Activated CD4-positive, alpha-beta memory T cell treated with anti-CD3 and anti-CD28 coated beads, Interleukin-2, amount 10 ng/mL, durations not matched to agents 7 days and 5 days (primary cell): Measurements from ENCODE around the gene SETX. TPM values are rescaled to one million over a fixed set of nuclear protein-coding genes. Genes with fewer than 3 reads are reported as not detected.

Experiments
- CTCF ChIA-PET: fragments of 350-600 bp; sonication (Branson Sonifier 250); formaldehyde crosslinking; loops from one replicate; lab custom pipeline; 2021; ENCODE audit warnings: antibody characterized with exemption, inconsistent platforms; lab: Charles Lee
- POLR2A ChIA-PET: fragments of 350-600 bp; sonication (Branson Sonifier 250); formaldehyde crosslinking; loops from one replicate; lab custom pipeline; 2021; ENCODE audit warnings: antibody characterized with exemption; lab: Charles Lee
- DNase-seq: peaks from one replicate; pipeline ENCODE4 v3.0.0-alpha.2; 2020
- H3K27ac Mint-ChIP-seq: one replicate; pipeline ENCODE4 v1.8.0; 2021; ENCODE audit warnings: mild to moderate bottlenecking, mixed read lengths
- H3K27me3 Mint-ChIP-seq: one replicate; pipeline ENCODE4 v1.8.0; 2021; ENCODE audit warnings: mixed read lengths
- H3K36me3 Mint-ChIP-seq: one replicate; pipeline ENCODE4 v1.8.0; 2021; ENCODE audit warnings: low read depth, mixed read lengths
- H3K4me1 Mint-ChIP-seq: one replicate; pipeline ENCODE4 v1.8.0; 2021; ENCODE audit warnings: mixed read lengths
- H3K4me3 Mint-ChIP-seq: one replicate; pipeline ENCODE4 v1.8.0; 2021; ENCODE audit warnings: mild to moderate bottlenecking, mixed read lengths
- H3K9me3 Mint-ChIP-seq: one replicate; pipeline ENCODE4 v1.8.0; 2021; ENCODE audit warnings: mixed read lengths
- total RNA-seq, 2 experiments: library from RNA; stranded (reverse); gene quantifications; one replicate each; pipeline ENCODE4 v1.2.3, GENCODE V29; 2021

The SETX gene
- total RNA-seq, 2 experiments from 2014 or later, result 63.7 to 69.4 TPM

DNA sequence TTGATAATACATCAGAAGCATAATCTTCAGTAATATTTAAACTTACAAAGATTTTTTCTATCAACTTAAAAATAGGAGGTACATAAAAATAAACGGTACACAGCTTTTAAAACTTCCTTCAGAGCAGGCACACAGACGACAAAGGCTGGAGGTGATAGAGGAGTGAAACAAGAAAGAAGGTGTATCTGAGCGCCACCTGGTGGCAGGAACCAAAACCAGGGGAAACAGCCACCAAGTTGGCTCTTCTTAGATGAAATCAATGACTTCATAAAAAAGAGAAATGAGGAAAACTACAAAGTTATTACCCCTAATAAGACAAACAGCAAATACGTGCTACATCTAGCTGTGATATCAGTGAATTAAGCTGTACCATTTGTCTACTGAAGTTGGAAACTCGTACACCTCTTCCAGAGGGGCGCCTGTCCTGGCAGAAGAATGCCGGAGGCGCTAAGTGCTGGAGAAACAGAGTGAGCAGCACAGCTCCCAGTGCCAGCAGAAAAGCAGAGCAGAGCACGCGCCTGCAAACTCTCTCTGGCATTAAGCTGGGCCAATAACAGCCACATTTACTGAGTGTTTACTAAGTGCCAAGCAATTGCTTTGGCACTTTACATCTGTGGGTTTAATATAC lies 85.9 kb downstream of the SETX start:
- DNase-seq, result peak; percentile 76
- Mint-ChIP-seq H3K4me3 (no peak overlapping the region), H3K9me3 (no peaks in the 10 kb centered on the region), H3K27ac (peak overlapping the region; percentile 31), H3K4me1 (peaks cover 8% of the 10 kb centered on the region), H3K36me3 (peaks cover 76% of the 10 kb centered on the region), H3K27me3 (no peaks in the 10 kb centered on the region)
- ChIA-PET CTCF (interaction anchor here (0.7 to 2.0 kb wide), 19 partner anchors 10 to 510 kb away, joined by 3 to 19 read pairs (median 4); partner anchors contain the start of gene MED27), POLR2A (interaction anchor here (0.6 to 1.0 kb wide), 2 partner anchors 9 to 865 kb away, joined by 3 read pairs; no protein-coding TSS in a partner anchor)

DNA sequence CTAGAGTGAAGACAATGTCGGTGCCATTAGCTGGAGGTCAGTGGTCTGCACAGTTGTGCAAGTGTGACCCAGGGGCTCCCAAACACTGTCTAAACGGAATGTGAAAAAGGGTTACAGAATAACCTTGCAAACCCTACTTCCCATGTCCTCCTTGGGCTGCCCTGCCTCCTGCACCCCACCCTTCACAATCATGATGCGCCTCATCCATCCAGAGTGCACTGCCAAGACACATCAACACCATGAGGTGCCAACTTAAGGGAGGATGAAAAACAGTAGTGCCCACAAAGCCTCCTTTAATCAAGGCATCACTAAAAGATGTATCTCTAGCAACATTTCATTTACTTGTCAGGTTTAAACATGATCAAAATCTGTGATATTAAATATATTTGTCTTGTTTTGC lies 87.1 kb downstream of the SETX start:
- H3K27me3 Mint-ChIP-seq, result no peaks in the 10 kb centered on the region
- POLR2A ChIA-PET, result interaction anchor here (1.0 kb wide), 1 partner anchor 8 kb away, joined by 3 read pairs; no protein-coding TSS in a partner anchor
- H3K4me1 Mint-ChIP-seq, result peaks cover 8% of the 10 kb centered on the region
- peaks cover 72% of the 10 kb centered on the region for H3K36me3 Mint-ChIP-seq
- no peak overlapping the region for H3K4me3 Mint-ChIP-seq
- no peak overlapping the region for H3K27ac Mint-ChIP-seq
- DNase-seq, result no peak
- CTCF ChIA-PET, result interaction anchor here (1.8 to 2.0 kb wide), 2 partner anchors 9 to 76 kb away, joined by 5 to 19 read pairs; no protein-coding TSS in a partner anchor
- no peaks in the 10 kb centered on the region for H3K9me3 Mint-ChIP-seq

DNA sequence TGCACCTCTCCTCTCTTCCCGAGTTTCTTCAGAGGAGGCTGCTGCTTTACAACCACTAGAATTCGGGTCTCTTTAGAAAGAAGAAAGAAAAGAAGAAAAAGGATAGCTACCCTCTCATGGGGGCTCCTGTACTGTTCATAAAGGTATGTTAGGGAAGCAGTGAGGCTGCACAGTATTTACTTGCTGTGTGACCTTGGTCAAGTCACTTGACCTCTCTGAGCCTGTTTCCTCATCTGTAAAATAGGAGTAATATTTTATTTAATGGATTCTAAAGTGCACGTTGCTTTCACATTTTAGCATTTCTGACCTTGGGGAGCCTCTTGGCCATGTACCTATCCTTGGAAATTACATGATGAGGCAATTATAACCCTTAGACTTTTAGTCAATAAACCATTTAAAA lies 88.8 kb downstream of the SETX start:
- Mint-ChIP-seq H3K9me3 (no peaks in the 10 kb centered on the region), H3K4me3 (no peak overlapping the region), H3K27me3 (no peaks in the 10 kb centered on the region), H3K27ac (no peak overlapping the region), H3K4me1 (peaks cover 8% of the 10 kb centered on the region), H3K36me3 (peaks cover 69% of the 10 kb centered on the region)
- CTCF ChIA-PET, result interaction anchor here (1.7 kb wide), 1 partner anchor 10 kb away, joined by 5 read pairs; no protein-coding TSS in a partner anchor
- DNase-seq, result no peak
- POLR2A ChIA-PET, result no interaction called here

GRCh38 chr9:132260846-132261245 lies 93.9 kb downstream of the SETX start:
- Mint-ChIP-seq H3K27ac (peak overlapping the region; percentile 5), H3K4me1 (peaks cover 6% of the 10 kb centered on the region), H3K4me3 (no peak overlapping the region), H3K27me3 (no peaks in the 10 kb centered on the region), H3K9me3 (no peaks in the 10 kb centered on the region), H3K36me3 (peaks cover 32% of the 10 kb centered on the region)
- DNase-seq, result no peak
- POLR2A ChIA-PET, result interaction anchor here (1.4 to 1.6 kb wide), 2 partner anchors 20 to 25 kb away, joined by 3 read pairs; no protein-coding TSS in a partner anchor
- CTCF ChIA-PET, result interaction anchor here (0.9 to 1.3 kb wide), 4 partner anchors 8 to 52 kb away, joined by 3 to 5 read pairs (median 4); no protein-coding TSS in a partner anchor

DNA sequence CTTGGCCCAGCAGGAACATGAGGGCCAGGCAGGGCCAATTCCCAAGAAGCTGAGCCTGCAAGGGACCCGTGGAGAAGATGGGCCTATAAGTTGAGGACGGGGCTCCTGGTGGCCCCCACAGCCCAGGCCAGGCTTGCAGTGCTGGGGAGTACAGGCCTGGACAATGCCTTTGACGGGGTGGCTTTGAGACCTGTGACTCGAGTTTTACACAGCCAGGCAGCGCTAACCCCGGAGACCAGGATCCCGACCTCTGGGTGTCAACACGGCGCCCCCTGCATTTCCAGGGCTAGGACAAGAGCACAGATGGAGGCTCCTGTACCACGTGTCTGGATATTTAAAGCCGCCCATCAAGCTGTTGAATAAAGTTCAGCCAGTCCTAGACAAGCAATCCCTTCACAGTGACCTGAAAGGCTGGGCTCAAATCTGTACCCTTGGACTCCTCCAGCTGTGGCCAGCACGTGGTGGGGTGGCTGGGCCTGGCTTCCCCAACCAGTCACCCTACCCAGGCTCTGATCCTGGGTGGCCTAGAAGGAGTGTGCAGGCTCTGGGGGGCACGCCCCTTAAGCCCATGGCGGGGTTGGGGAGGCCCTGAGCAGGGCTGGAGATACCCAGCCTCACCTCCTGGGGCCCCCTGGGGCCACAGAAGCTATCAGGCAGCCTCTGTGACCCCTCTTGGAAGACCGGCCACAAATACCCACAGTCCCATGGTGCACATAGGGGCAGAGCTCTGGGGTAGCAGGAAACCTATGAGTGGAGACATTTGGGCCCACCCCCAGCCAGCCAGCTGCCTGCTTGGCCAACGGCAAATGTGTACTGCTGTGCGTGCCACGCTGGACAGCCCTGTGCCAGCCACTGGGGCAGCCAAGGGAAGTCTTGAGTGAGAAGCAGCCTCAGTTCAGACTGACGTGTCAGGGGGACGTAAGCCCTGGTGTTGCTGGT lies 104.2 kb downstream of the SETX start:
- H3K4me3 Mint-ChIP-seq, result no peak overlapping the region
- no peaks in the 10 kb centered on the region for H3K9me3 Mint-ChIP-seq
- no peak overlapping the region for H3K27ac Mint-ChIP-seq
- H3K36me3 Mint-ChIP-seq, result no peaks in the 10 kb centered on the region
- ChIA-PET POLR2A (no interaction called here), CTCF (interaction anchor here (0.9 to 1.2 kb wide), 2 partner anchors 14 to 81 kb away, joined by 3 read pairs; no protein-coding TSS in a partner anchor)
- DNase-seq, result no peak
- H3K4me1 Mint-ChIP-seq, result peaks cover 2% of the 10 kb centered on the region
- H3K27me3 Mint-ChIP-seq, result peaks cover 12% of the 10 kb centered on the region

GRCh38 chr9:132249690-132250089 lies 105.1 kb downstream of the SETX start:
- ChIA-PET POLR2A (interaction anchor here (0.9 kb wide), 1 partner anchor 9 kb away, joined by 3 read pairs; no protein-coding TSS in a partner anchor), CTCF (interaction anchor here (0.9 to 1.8 kb wide), 5 partner anchors 10 to 81 kb away, joined by 3 to 7 read pairs (median 4); no protein-coding TSS in a partner anchor)
- Mint-ChIP-seq H3K36me3 (no peaks in the 10 kb centered on the region), H3K4me1 (peaks cover 2% of the 10 kb centered on the region), H3K4me3 (no peak overlapping the region), H3K27ac (no peak overlapping the region), H3K27me3 (peaks cover 16% of the 10 kb centered on the region), H3K9me3 (no peaks in the 10 kb centered on the region)
- no peak for DNase-seq

- H3K27ac Mint-ChIP-seq, result no peak overlapping the region
- H3K4me3 Mint-ChIP-seq, result no peak overlapping the region
- no peak for DNase-seq
- no peaks in the 10 kb centered on the region for H3K36me3 Mint-ChIP-seq
- CTCF ChIA-PET, result interaction anchor here (0.9 to 1.8 kb wide), 4 partner anchors 10 to 20 kb away, joined by 3 to 7 read pairs (median 4); no protein-coding TSS in a partner anchor
- peaks cover 20% of the 10 kb centered on the region for H3K27me3 Mint-ChIP-seq
- peaks cover 2% of the 10 kb centered on the region for H3K4me1 Mint-ChIP-seq
- POLR2A ChIA-PET, result interaction anchor here (0.9 kb wide), 1 partner anchor 10 kb away, joined by 3 read pairs; no protein-coding TSS in a partner anchor
- no peaks in the 10 kb centered on the region for H3K9me3 Mint-ChIP-seq
These were observed 105.7 kb downstream of the SETX start for GRCh38 chr9:132249123-132249522.

- no peaks in the 10 kb centered on the region for H3K36me3 Mint-ChIP-seq
- H3K27me3 Mint-ChIP-seq, result peaks cover 24% of the 10 kb centered on the region
- POLR2A ChIA-PET, result no interaction called here
- no peak overlapping the region for H3K4me3 Mint-ChIP-seq
- CTCF ChIA-PET, result interaction anchor here (1.8 kb wide), 1 partner anchor 12 kb away, joined by 7 read pairs; no protein-coding TSS in a partner anchor
- H3K9me3 Mint-ChIP-seq, result no peaks in the 10 kb centered on the region
- peaks cover 2% of the 10 kb centered on the region for H3K4me1 Mint-ChIP-seq
- no peak overlapping the region for H3K27ac Mint-ChIP-seq
- no peak for DNase-seq
These were observed 106.8 kb downstream of the SETX start for GRCh38 chr9:132247942-132248341.

GRCh38 chr9:132245465-132245864 lies 109.3 kb downstream of the SETX start:
- Mint-ChIP-seq H3K27ac (no peak overlapping the region), H3K4me1 (peaks cover 9% of the 10 kb centered on the region), H3K36me3 (peaks cover 3% of the 10 kb centered on the region), H3K27me3 (peaks cover 26% of the 10 kb centered on the region), H3K4me3 (no peak overlapping the region), H3K9me3 (no peaks in the 10 kb centered on the region)
- POLR2A ChIA-PET, result no interaction called here
- CTCF ChIA-PET, result interaction anchor here (0.8 to 1.6 kb wide), 4 partner anchors 9 to 488 kb away, joined by 3 to 8 read pairs (median 5); no protein-coding TSS in a partner anchor
- DNase-seq, result no peak

- ChIA-PET POLR2A (no interaction called here), CTCF (interaction anchor here (0.8 kb wide), 1 partner anchor 14 kb away, joined by 4 read pairs; no protein-coding TSS in a partner anchor)
- peaks cover 9% of the 10 kb centered on the region for H3K4me1 Mint-ChIP-seq
- no peak for DNase-seq
- no peak overlapping the region for H3K27ac Mint-ChIP-seq
- peaks cover 26% of the 10 kb centered on the region for H3K27me3 Mint-ChIP-seq
- no peaks in the 10 kb centered on the region for H3K9me3 Mint-ChIP-seq
- no peak overlapping the region for H3K4me3 Mint-ChIP-seq
- peaks cover 3% of the 10 kb centered on the region for H3K36me3 Mint-ChIP-seq
These were observed 110.0 kb downstream of the SETX start for GRCh38 chr9:132244582-132245455.

GRCh38 chr9:132243156-132244074 lies 111.4 kb downstream of the SETX start:
- H3K4me3 Mint-ChIP-seq, result peak overlapping the region; percentile 88
- H3K36me3 Mint-ChIP-seq, result peaks cover 3% of the 10 kb centered on the region
- no peak for DNase-seq
- peaks cover 9% of the 10 kb centered on the region for H3K4me1 Mint-ChIP-seq
- CTCF ChIA-PET, result interaction anchor here (0.5 to 1.1 kb wide), 3 partner anchors 9 to 496 kb away, joined by 3 to 5 read pairs (median 3); no protein-coding TSS in a partner anchor
- H3K9me3 Mint-ChIP-seq, result no peaks in the 10 kb centered on the region
- H3K27ac Mint-ChIP-seq, result no peak overlapping the region
- peaks cover 35% of the 10 kb centered on the region for H3K27me3 Mint-ChIP-seq
- POLR2A ChIA-PET, result no interaction called here
